ENCODE measurements around the gene TRIP4. TPM values are rescaled to one million over a fixed set of nuclear protein-coding genes. Genes with fewer than 3 reads are reported as not detected.

The TRIP4 gene
- total RNA-seq, 1 experiment from 2014 or later: 21.7 TPM

- H3K4ac ChIP-seq (ENCODE audit: low read depth, low read length): no peak overlapping the region
- H3K27ac Mint-ChIP-seq: peak overlapping the region in 1 of 3 experiments; percentile 35; a peak in 1 of 7 replicates
Observed at GRCh38 chr15:64480891-64481290, 93.3 kb downstream of the TRIP4 start.

More at GRCh38 chr15:64480891-64481290, 93.3 kb downstream of the TRIP4 start:
- WGBS (ENCODE audit: extremely low coverage, insufficient read length, low lambda C conversion rate): no CpG with 5 or more reads among the region's 4 CpGs
- no peak overlapping the region for H3K9ac ChIP-seq (ENCODE audit: extremely low read depth, insufficient read length, low read length)
- no peak overlapping the region for H2AK5ac ChIP-seq (ENCODE audit: insufficient read length, low read length)
- no peaks in the 10 kb centered on the region for H4K20me1 ChIP-seq (ENCODE audit: control insufficient read depth, insufficient read depth, insufficient read length)
- no peaks in the 10 kb centered on the region for H3K23me2 ChIP-seq (ENCODE audit: insufficient read length, low read depth, low read length, poor library complexity, severe bottlenecking)
- no peak overlapping the region for H3K27ac ChIP-seq (ENCODE audit: insufficient read length, low read depth, low read length)
- H2BK12ac ChIP-seq (ENCODE audit: insufficient read length, low read depth, low read length): no peak overlapping the region
- H3K79me1 ChIP-seq (ENCODE audit: insufficient read depth, low read depth, low read length, poor library complexity, severe bottlenecking): no peaks in the 10 kb centered on the region
- H2BK20ac ChIP-seq (ENCODE audit: low read depth, low read length, poor library complexity, severe bottlenecking): no peak overlapping the region
- H3K14ac ChIP-seq (ENCODE audit: insufficient read depth, low read length): no peak overlapping the region
- no peak overlapping the region for H3K18ac ChIP-seq (ENCODE audit: insufficient read length, low read depth, low read length)
- H3K79me2 ChIP-seq (ENCODE audit: insufficient read depth, low read length): no peaks in the 10 kb centered on the region; the same call in 1 of the 2 replicates
- H3K27me3 ChIP-seq (ENCODE audit: insufficient read depth, low read length): no peaks in the 10 kb centered on the region
- no peak for TF ChIP-seq CTCF (conservative IDR thresholded peaks at IDR 0.05)
- no peak overlapping the region for H3K23ac ChIP-seq (ENCODE audit: insufficient read length, low read depth, low read length)
- no peak overlapping the region for H2BK120ac ChIP-seq (ENCODE audit: low read depth, low read length, poor library complexity, severe bottlenecking)
- Mint-ChIP-seq H3K36me3 (ENCODE audit: insufficient read depth in 1 of 3, low read depth in 3 of 3) (peaks cover 0 to 9% (median 6%) of the 10 kb centered on the region in 3 experiments; a peak in 2 of 7 replicates), H3K4me3 (no peak overlapping the region), H3K9me3 (no peaks in the 10 kb centered on the region), H3K27me3 (ENCODE audit: low read depth) (no peaks in the 10 kb centered on the region), H3K4me1 (peaks cover 6 to 9% of the 10 kb centered on the region in 2 experiments)
- no peak overlapping the region for H3K56ac ChIP-seq (ENCODE audit: insufficient read length, low read depth, low read length)
- H2AFZ ChIP-seq (ENCODE audit: low read length): no peak overlapping the region
- no peak overlapping the region for H4K91ac ChIP-seq (ENCODE audit: insufficient read length, low read depth, low read length)
- H3K4me2 ChIP-seq (ENCODE audit: insufficient read depth, insufficient read length, low read length): no peak overlapping the region
- no peak overlapping the region for H3T11ph ChIP-seq (ENCODE audit: low read length)
- no peak overlapping the region for H4K5ac ChIP-seq (ENCODE audit: insufficient read length, low read depth, low read length)
- no peak overlapping the region for H2BK15ac ChIP-seq (ENCODE audit: low read depth, low read length)
- H3K9me3 ChIP-seq (ENCODE audit: control insufficient read depth, low read depth, low read length): no peaks in the 10 kb centered on the region
- no peaks in the 10 kb centered on the region; the same call in 1 of the 2 replicates for H3K4me1 ChIP-seq (ENCODE audit: insufficient read depth, low read length)
- no peak overlapping the region for H4K8ac ChIP-seq (replicated peaks; ENCODE audit: insufficient read length, low read depth, low read length)
- DNase-seq: no peak
- no peak overlapping the region for H2BK5ac ChIP-seq (ENCODE audit: insufficient read length, low read length)
